ENCODE results near the gene LPP.

DNA sequence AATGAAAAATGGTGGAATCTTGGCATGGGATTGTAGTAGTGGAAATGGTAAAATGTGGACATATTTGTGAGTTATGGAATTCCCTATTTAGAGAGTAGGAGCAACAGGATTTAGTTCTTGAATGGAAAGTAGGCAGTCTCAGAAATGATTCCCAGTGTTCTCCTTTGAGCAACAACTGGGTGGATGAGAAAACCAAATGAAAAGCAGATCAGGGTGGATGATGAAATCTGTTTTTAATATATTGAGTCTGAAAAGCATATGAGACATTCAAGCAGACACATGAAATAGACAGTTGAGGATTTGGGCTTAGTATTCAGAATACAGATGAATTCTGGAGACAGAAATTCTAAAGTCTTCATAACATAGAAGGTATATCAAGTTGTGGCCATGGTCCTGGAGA lies 451.3 kb downstream of the LPP start:
- TF ChIP-seq, protein P1, sequence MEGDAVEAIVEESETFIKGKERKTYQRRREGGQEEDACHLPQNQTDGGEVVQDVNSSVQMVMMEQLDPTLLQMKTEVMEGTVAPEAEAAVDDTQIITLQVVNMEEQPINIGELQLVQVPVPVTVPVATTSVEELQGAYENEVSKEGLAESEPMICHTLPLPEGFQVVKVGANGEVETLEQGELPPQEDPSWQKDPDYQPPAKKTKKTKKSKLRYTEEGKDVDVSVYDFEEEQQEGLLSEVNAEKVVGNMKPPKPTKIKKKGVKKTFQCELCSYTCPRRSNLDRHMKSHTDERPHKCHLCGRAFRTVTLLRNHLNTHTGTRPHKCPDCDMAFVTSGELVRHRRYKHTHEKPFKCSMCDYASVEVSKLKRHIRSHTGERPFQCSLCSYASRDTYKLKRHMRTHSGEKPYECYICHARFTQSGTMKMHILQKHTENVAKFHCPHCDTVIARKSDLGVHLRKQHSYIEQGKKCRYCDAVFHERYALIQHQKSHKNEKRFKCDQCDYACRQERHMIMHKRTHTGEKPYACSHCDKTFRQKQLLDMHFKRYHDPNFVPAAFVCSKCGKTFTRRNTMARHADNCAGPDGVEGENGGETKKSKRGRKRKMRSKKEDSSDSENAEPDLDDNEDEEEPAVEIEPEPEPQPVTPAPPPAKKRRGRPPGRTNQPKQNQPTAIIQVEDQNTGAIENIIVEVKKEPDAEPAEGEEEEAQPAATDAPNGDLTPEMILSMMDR (IDR thresholded peaks at IDR 0.05), result no peak
- no peak for TF ChIP-seq POLR2A (IDR thresholded peaks at IDR 0.05)
- TF ChIP-seq EP300 (IDR thresholded peaks at IDR 0.05), result no peak

Data from ovary (tissue), 3 donors.